Activated CD8-positive, alpha-beta T cell treated with anti-CD3 and anti-CD28 coated beads for 36 hours (primary cell): ENCODE results near the gene SCNN1B. TPM values are rescaled to one million over a fixed set of nuclear protein-coding genes. Genes with fewer than 3 reads are reported as not detected.

Experiments used
- ATAC-seq: fragments of 200-7000 bp; cut with Tn5 transposase; one replicate; pipeline ENCODE4 v1.10.0; 2021; ENCODE audit warnings: mild to moderate bottlenecking, moderate library complexity
- CTCF ChIA-PET: fragments of 350-600 bp; sonication (Branson Sonifier 250); formaldehyde crosslinking; loops from one replicate; lab custom pipeline; 2021; ENCODE audit warnings: antibody characterized with exemption; lab: Charles Lee
- POLR2A ChIA-PET: fragments of 350-600 bp; sonication (Branson Sonifier 250); formaldehyde crosslinking; loops from one replicate; lab custom pipeline; 2021; ENCODE audit warnings: antibody characterized with exemption; lab: Charles Lee
- DNase-seq: peaks from one replicate; pipeline ENCODE4 v3.0.0-alpha.2; 2020
- H3K27ac Mint-ChIP-seq: one replicate; pipeline ENCODE4 v1.8.0; 2021; ENCODE audit warnings: mild to moderate bottlenecking, mixed read lengths
- H3K27me3 Mint-ChIP-seq: one replicate; pipeline ENCODE4 v1.8.0; 2021; ENCODE audit warnings: mixed read lengths
- H3K36me3 Mint-ChIP-seq: one replicate; pipeline ENCODE4 v1.8.0; 2021; ENCODE audit warnings: low read depth, mixed read lengths
- H3K4me1 Mint-ChIP-seq: one replicate; pipeline ENCODE4 v1.8.0; 2021; ENCODE audit warnings: low read depth, mixed read lengths
- H3K4me3 Mint-ChIP-seq: one replicate; pipeline ENCODE4 v1.8.0; 2021; ENCODE audit warnings: mild to moderate bottlenecking, moderate library complexity, mixed read lengths
- H3K9me3 Mint-ChIP-seq: one replicate; pipeline ENCODE4 v1.8.0; 2021; ENCODE audit warnings: mixed read lengths
- CTCF ChIP-seq: fragments of 200-600 bp; IDR thresholded peaks from one replicate; pipeline ENCODE4 v1.8.0; 2022; ENCODE audit warnings: antibody characterized with exemption, mild to moderate bottlenecking
- intact Hi-C: fragments of 100-400 bp; cut with micrococcal nuclease; formaldehyde crosslinking; loops from one replicate; pipeline ENCODE4 v1.10.0; 2022
- total RNA-seq, 2 experiments: library from RNA; stranded (reverse); gene quantifications; one replicate each; pipeline ENCODE4 v1.2.3, GENCODE V29; 2021

The SCNN1B gene
- total RNA-seq, 2 experiments from 2014 or later, result not detected

- intact Hi-C loops, result loop anchor here (10.0 kb wide), 1 partner anchor 60 kb away; no protein-coding TSS in a partner anchor
- ATAC-seq (no peak), DNase-seq (no peak)
- Mint-ChIP-seq H3K27me3 (no peaks in the 10 kb centered on the region), H3K27ac (no peak overlapping the region), H3K4me3 (no peak overlapping the region), H3K9me3 (no peaks in the 10 kb centered on the region), H3K36me3 (no peaks in the 10 kb centered on the region), H3K4me1 (peaks cover 7% of the 10 kb centered on the region)
- ChIA-PET CTCF (no interaction called here), POLR2A (no interaction called here)
- TF ChIP-seq CTCF, result no peak
Measured at GRCh38 chr16:23324727-23325126, 22.6 kb downstream of the SCNN1B start.

GRCh38 chr16:23327836-23328235 is 25.7 kb downstream of the SCNN1B start:
- no peak overlapping the region for H3K4me3 Mint-ChIP-seq

GRCh38 chr16:23330161-23330560 is 28.1 kb downstream of the SCNN1B start:
- H3K27me3 Mint-ChIP-seq, result no peaks in the 10 kb centered on the region
- no peaks in the 10 kb centered on the region for H3K36me3 Mint-ChIP-seq
- H3K4me1 Mint-ChIP-seq, result no peaks in the 10 kb centered on the region
- CTCF ChIA-PET, result interaction anchor here (1.4 kb wide), 1 partner anchor 73 kb away, joined by 3 read pairs; no protein-coding TSS in a partner anchor
- no peak overlapping the region for H3K27ac Mint-ChIP-seq
- POLR2A ChIA-PET, result no interaction called here
- no peak for TF ChIP-seq CTCF
- no peak overlapping the region for H3K4me3 Mint-ChIP-seq
- DNase-seq (no peak), ATAC-seq (no peak)
- no peaks in the 10 kb centered on the region for H3K9me3 Mint-ChIP-seq
- intact Hi-C loops, result no loop called here

More at GRCh38 chr16:23327836-23328235, 25.7 kb downstream of the SCNN1B start:
- DNase-seq (no peak), ATAC-seq (no peak)
- Mint-ChIP-seq H3K27me3 (no peaks in the 10 kb centered on the region), H3K4me1 (peaks cover 7% of the 10 kb centered on the region), H3K9me3 (no peaks in the 10 kb centered on the region), H3K27ac (no peak overlapping the region), H3K36me3 (no peaks in the 10 kb centered on the region)
- ChIA-PET CTCF (no interaction called here), POLR2A (no interaction called here)
- no peak for TF ChIP-seq CTCF
- intact Hi-C loops, result loop anchor here (10.0 kb wide), 1 partner anchor 57 kb away; no protein-coding TSS in a partner anchor

- no peaks in the 10 kb centered on the region for H3K36me3 Mint-ChIP-seq
- CTCF ChIA-PET, result interaction anchor here (1.4 kb wide), 1 partner anchor 73 kb away, joined by 3 read pairs; no protein-coding TSS in a partner anchor
- H3K27ac Mint-ChIP-seq, result no peak overlapping the region
- H3K4me3 Mint-ChIP-seq, result no peak overlapping the region
- ATAC-seq (no peak), DNase-seq (no peak)
- intact Hi-C loops, result no loop called here
- TF ChIP-seq CTCF, result no peak
- no peaks in the 10 kb centered on the region for H3K27me3 Mint-ChIP-seq
- H3K9me3 Mint-ChIP-seq, result no peaks in the 10 kb centered on the region
- H3K4me1 Mint-ChIP-seq, result no peaks in the 10 kb centered on the region
- POLR2A ChIA-PET, result no interaction called here
Measured at GRCh38 chr16:23330583-23331249, 28.6 kb downstream of the SCNN1B start.

- no peak for DNase-seq
- POLR2A ChIA-PET, result no interaction called here
- no peaks in the 10 kb centered on the region for H3K9me3 Mint-ChIP-seq
- no peaks in the 10 kb centered on the region for H3K36me3 Mint-ChIP-seq
- CTCF ChIA-PET, result no interaction called here
- no peak for ATAC-seq
- intact Hi-C loops, result no loop called here
- no peak overlapping the region for H3K4me3 Mint-ChIP-seq
- peaks cover 2% of the 10 kb centered on the region for H3K4me1 Mint-ChIP-seq
- no peak overlapping the region for H3K27ac Mint-ChIP-seq
- no peaks in the 10 kb centered on the region for H3K27me3 Mint-ChIP-seq
- no peak for TF ChIP-seq CTCF
Measured at GRCh38 chr16:23333034-23333579, 31.0 kb downstream of the SCNN1B start.
